Measurements from ENCODE around the gene SNRPA1.

SNRPA1 gene

GRCh38 chr15:101252836-101253235 is 42.2 kb downstream of the SNRPA1 start:
- no peaks in the 10 kb centered on the region for H3K9me3 ChIP-seq (ENCODE audit: control insufficient read depth in 1 of 2, low read length in 2 of 2)
- no peaks in the 10 kb centered on the region for H3K27me3 ChIP-seq (ENCODE audit: low read depth, low read length)
- peaks cover 5 to 16% of the 10 kb centered on the region in 2 donors for H3K4me1 ChIP-seq (ENCODE audit: control insufficient read depth in 1 of 2, insufficient read depth in 2 of 2, low read length in 2 of 2)
- H3K4me3 ChIP-seq (ENCODE audit: low read depth in 1 of 2, low read length in 2 of 2) = peak overlapping the region; percentile 70 to 75
- peak overlapping the region; percentile 58 for H3K27ac ChIP-seq (ENCODE audit: low read length)
- H3K36me3 ChIP-seq (ENCODE audit: control insufficient read depth in 1 of 2, insufficient read depth in 2 of 2, low read length in 2 of 2) = no peaks in the 10 kb centered on the region

DNA sequence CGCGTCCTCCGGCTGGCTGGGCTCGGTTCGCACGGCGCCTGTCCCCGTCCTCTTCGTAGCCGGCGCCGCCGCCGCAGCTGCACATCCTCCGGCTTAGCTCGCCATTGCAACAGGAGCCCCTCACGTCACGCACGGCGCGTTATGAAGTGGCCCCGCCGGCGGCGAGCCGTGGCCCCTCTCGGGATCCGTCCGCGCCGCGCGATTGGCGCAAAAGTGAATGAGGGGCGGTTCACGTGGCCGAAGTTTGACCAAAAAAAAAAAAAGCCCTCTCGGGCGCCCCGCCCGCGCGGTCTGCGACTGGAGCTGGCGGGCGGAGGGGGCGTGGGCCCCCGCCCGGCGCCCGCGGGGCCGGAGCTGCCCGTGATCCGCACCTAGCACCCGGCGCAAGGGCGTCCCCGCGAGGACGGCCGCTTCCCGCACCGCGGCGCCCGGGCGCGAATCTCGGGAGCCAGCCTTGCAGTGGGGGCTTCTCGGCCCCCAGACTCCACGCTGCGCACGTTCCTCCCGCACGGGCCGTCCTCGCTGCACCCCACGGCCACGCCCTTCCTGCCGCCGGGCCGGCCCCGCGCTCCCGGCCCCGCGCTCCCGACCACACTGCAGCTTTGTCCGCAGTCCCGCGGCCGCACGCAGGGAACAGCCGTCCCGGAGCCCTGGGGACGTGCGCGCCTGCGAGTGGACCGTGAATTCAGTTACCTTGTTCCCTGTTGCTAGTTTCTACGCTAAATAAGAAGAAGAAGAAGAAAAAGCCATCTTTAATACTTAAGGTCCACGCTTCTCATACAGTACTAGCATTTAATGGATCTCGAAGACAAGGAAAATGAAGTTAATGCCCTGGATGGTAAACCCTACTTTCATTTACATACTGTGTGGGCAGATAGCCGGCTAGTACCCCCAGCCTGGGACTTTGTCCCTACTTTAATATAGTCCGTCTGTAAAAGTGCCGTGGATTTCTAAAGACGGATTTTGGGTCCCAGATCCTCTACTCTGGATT is 42.9 kb downstream of the SNRPA1 start, which contains the start of gene CHSY1:
TSS of gene CHSY1 (minus strand) at position 219 of the 991 bp plus-strand sequence. CDS start 592 bp downstream, outside the sequence.
- peaks cover 5 to 16% of the 10 kb centered on the region in 2 donors for H3K4me1 ChIP-seq (ENCODE audit: control insufficient read depth in 1 of 2, insufficient read depth in 2 of 2, low read length in 2 of 2)
- peak within 1 kb of the TSS; percentile 67 for H3K27ac ChIP-seq (ENCODE audit: low read length)
- no peaks in the 10 kb centered on the region for H3K9me3 ChIP-seq (ENCODE audit: control insufficient read depth in 1 of 2, low read length in 2 of 2)
- H3K27me3 ChIP-seq (ENCODE audit: low read depth, low read length) = no peaks in the 10 kb centered on the region
- H3K36me3 ChIP-seq (ENCODE audit: control insufficient read depth in 1 of 2, insufficient read depth in 2 of 2, low read length in 2 of 2) = no peaks in the 10 kb centered on the region
- H3K4me3 ChIP-seq (ENCODE audit: low read depth in 1 of 2, low read length in 2 of 2) = peak within 1 kb of the TSS; percentile 70 to 75

DNA sequence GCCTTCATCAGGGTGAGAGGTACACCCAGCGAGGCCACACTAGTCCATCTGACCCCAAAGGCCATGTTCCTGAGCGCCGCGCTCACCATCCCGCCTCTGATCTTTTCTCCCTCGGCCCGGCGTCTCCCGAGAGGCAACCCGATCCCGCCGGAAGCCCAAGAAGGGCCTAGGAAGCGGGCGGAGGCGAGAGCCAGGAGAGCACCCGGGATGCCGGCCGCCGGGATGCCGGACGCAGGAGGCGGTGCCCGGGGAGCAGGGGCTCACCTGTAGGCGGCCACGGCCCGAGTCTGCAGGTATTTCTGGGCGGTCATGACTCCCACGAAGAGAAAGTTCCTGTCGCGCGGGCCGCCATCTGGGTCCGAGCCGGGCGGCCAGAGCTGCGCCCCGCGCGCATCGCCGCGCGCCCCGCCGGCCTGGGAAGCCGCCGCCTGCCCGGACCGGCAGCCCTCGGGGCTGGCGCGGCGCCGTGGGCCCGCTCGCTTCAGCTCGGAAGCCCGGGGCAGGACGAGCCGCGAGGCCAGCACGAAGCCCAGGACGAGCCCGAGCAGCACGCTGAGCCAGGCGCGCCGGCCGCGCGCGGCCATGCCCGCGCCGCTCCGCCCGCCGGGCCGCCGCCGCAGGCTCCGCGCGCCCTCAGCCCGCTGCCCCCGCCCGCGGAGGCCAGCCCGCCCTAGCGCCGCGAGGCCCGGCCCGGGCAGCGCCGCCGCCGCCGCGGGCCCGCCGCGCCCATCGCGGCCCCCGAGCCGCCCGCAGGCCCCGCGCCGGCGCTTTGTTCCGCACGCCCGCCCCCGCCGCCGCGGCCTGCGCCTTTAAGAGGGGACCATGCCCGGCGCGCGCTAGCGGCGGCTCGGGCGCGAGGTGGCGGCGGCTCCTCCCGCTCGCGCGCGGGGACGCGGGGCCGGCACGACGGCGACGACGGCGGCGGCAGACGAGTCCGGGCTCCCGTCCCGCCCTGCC is 43.9 kb downstream of the SNRPA1 start:
- H3K4me3 ChIP-seq (ENCODE audit: low read depth in 1 of 2, low read length in 2 of 2) = peak overlapping the region; percentile 34 to 75
- H3K9me3 ChIP-seq (ENCODE audit: control insufficient read depth in 1 of 2, low read length in 2 of 2) = no peaks in the 10 kb centered on the region
- no peaks in the 10 kb centered on the region for H3K27me3 ChIP-seq (ENCODE audit: low read depth, low read length)
- H3K27ac ChIP-seq (ENCODE audit: low read length) = peak overlapping the region; percentile 67
- no peaks in the 10 kb centered on the region for H3K36me3 ChIP-seq (ENCODE audit: control insufficient read depth in 1 of 2, insufficient read depth in 2 of 2, low read length in 2 of 2)
- H3K4me1 ChIP-seq (ENCODE audit: control insufficient read depth in 1 of 2, insufficient read depth in 2 of 2, low read length in 2 of 2) = peaks cover 5 to 16% of the 10 kb centered on the region in 2 donors

- Histone ChIP-seq H3K4me3 (ENCODE audit: low read depth in 1 of 2, low read length in 2 of 2) (peak overlapping the region; percentile 34 to 71), H3K4me1 (ENCODE audit: control insufficient read depth in 1 of 2, insufficient read depth in 2 of 2, low read length in 2 of 2) (peaks cover 5 to 16% of the 10 kb centered on the region in 2 donors), H3K27me3 (ENCODE audit: low read depth, low read length) (no peaks in the 10 kb centered on the region), H3K27ac (ENCODE audit: low read length) (peak overlapping the region; percentile 67), H3K9me3 (ENCODE audit: control insufficient read depth in 1 of 2, low read length in 2 of 2) (no peaks in the 10 kb centered on the region), H3K36me3 (ENCODE audit: control insufficient read depth in 1 of 2, insufficient read depth in 2 of 2, low read length in 2 of 2) (no peaks in the 10 kb centered on the region)
Measured at GRCh38 chr15:101250341-101250831, 44.7 kb downstream of the SNRPA1 start.

GRCh38 chr15:101248274-101248673 is 46.8 kb downstream of the SNRPA1 start:
- H3K36me3 ChIP-seq (ENCODE audit: control insufficient read depth in 1 of 2, insufficient read depth in 2 of 2, low read length in 2 of 2) = no peaks in the 10 kb centered on the region
- peaks cover 5 to 31% of the 10 kb centered on the region in 2 donors for H3K4me1 ChIP-seq (ENCODE audit: control insufficient read depth in 1 of 2, insufficient read depth in 2 of 2, low read length in 2 of 2)
- no peak overlapping the region for H3K4me3 ChIP-seq (ENCODE audit: low read depth in 1 of 2, low read length in 2 of 2)
- H3K27ac ChIP-seq (ENCODE audit: low read length) = no peak overlapping the region
- H3K27me3 ChIP-seq (ENCODE audit: low read depth, low read length) = no peaks in the 10 kb centered on the region
- H3K9me3 ChIP-seq (ENCODE audit: control insufficient read depth in 1 of 2, low read length in 2 of 2) = no peaks in the 10 kb centered on the region

- H3K27me3 ChIP-seq (ENCODE audit: low read depth, low read length) = no peaks in the 10 kb centered on the region
- no peaks in the 10 kb centered on the region for H3K9me3 ChIP-seq (ENCODE audit: control insufficient read depth in 1 of 2, low read length in 2 of 2)
- H3K4me1 ChIP-seq (ENCODE audit: control insufficient read depth in 1 of 2, insufficient read depth in 2 of 2, low read length in 2 of 2) = peaks cover 0 to 31% of the 10 kb centered on the region in 2 donors
- no peaks in the 10 kb centered on the region for H3K36me3 ChIP-seq (ENCODE audit: control insufficient read depth in 1 of 2, insufficient read depth in 2 of 2, low read length in 2 of 2)
- H3K4me3 ChIP-seq (ENCODE audit: low read depth in 1 of 2, low read length in 2 of 2) = no peak overlapping the region
- peak overlapping the region; percentile 18 for H3K27ac ChIP-seq (ENCODE audit: low read length)
Measured at GRCh38 chr15:101246824-101247745, 48.0 kb downstream of the SNRPA1 start.

DNA sequence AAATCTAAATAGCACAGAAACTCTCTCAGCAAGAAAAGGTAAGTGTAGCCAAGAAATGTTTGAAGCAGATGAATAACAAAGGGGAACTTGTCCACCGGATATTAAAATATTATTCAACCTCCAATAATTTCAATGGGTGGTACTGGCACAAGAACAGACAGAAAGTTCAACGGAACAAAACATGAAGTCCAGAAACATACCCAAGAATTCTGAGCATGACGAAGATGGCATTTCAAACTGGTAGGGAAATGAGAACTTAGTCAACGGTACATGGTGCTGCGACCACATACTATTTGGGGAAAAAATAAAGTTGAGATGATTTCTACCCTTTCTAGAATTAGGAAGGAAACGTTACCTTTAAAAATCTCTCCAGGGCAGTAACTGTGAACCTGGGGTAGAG is 48.7 kb downstream of the SNRPA1 start:
- Histone ChIP-seq H3K9me3 (ENCODE audit: control insufficient read depth in 1 of 2, low read length in 2 of 2) (no peaks in the 10 kb centered on the region), H3K4me1 (ENCODE audit: control insufficient read depth in 1 of 2, insufficient read depth in 2 of 2, low read length in 2 of 2) (peaks cover 0 to 31% of the 10 kb centered on the region in 2 donors), H3K4me3 (ENCODE audit: low read depth in 1 of 2, low read length in 2 of 2) (no peak overlapping the region), H3K36me3 (ENCODE audit: control insufficient read depth in 1 of 2, insufficient read depth in 2 of 2, low read length in 2 of 2) (no peaks in the 10 kb centered on the region), H3K27me3 (ENCODE audit: low read depth, low read length) (no peaks in the 10 kb centered on the region), H3K27ac (ENCODE audit: low read length) (peak overlapping the region; percentile 18)

DNA sequence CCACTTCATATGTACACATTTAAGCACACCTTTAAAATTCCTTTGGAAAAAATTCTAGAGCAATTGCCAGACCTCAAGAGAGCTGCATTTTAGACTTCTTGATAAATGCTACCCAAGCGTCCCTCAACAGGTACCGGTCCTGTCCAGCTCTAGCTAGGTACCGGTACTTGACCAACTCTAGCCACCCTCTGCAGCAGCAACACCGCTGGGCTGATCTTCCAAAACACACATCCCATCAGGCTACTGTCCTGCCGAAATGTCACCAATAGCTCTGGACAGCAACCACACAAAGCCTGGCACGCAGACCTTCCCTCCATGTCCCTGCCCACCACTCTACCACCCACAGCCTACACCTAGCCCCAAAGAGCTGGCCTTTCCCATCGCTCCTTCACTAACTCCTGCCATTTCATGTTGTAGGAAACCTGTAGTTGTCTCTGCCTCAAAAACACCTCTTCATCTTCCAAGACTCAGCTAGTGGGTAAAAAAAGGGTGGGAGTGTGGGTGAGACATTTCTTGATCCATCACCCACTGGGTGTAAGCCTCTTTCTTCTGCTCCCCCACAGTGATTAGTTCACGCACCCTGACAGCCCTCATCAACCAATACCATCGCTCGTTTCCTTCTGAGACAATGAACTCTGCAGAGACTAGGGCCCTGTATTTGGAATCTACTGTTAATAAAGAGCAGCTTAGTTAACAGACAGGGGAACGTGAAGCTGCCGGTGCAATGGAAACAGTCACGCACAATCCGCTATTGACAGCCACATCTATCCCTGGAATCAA is 50.0 kb downstream of the SNRPA1 start:
- peaks cover 0 to 30% of the 10 kb centered on the region in 2 donors for H3K4me1 ChIP-seq (ENCODE audit: control insufficient read depth in 1 of 2, insufficient read depth in 2 of 2, low read length in 2 of 2)
- no peaks in the 10 kb centered on the region for H3K9me3 ChIP-seq (ENCODE audit: control insufficient read depth in 1 of 2, low read length in 2 of 2)
- H3K27me3 ChIP-seq (ENCODE audit: low read depth, low read length) = no peaks in the 10 kb centered on the region
- no peaks in the 10 kb centered on the region for H3K36me3 ChIP-seq (ENCODE audit: control insufficient read depth in 1 of 2, insufficient read depth in 2 of 2, low read length in 2 of 2)
- no peak overlapping the region for H3K27ac ChIP-seq (ENCODE audit: low read length)
- H3K4me3 ChIP-seq (ENCODE audit: low read depth in 1 of 2, low read length in 2 of 2) = no peak overlapping the region

DNA sequence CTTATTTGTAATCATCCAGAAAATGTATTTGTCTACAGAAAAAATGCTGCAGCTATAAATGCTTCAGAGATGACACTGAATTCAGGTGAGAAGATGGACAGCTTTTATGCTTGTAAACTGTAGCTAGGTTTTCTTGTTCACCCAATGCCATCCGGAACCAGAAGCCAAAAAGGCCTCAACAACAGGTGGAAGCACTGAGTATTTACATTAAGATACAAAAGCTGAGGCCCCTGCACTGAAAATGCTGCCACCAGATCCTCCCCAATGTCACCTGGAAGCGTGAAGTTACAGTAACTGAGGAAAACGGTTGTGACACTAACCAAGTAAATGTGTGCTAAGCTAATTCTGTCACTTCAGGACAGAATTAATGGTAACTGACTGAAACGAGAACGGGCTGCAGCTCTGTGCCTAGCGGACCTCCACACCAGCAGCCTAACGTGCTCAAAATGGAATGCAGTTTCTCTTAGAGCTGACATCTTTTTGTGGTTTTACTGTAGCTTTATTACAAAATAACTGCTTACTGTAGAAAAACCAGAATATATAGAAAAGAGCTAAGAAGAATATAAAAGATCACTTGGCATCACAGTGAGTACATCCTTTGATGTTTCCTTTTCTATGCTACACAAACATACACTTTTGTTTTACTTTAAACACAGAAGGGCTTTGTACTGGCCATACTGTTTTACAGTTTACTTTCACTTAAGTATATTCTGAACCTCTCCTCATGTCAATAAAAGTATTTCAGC is 50.8 kb downstream of the SNRPA1 start:
- Histone ChIP-seq H3K4me1 (ENCODE audit: control insufficient read depth in 1 of 2, insufficient read depth in 2 of 2, low read length in 2 of 2) (peaks cover 0 to 31% of the 10 kb centered on the region in 2 donors), H3K27ac (ENCODE audit: low read length) (peak overlapping the region; percentile 2), H3K36me3 (ENCODE audit: control insufficient read depth in 1 of 2, insufficient read depth in 2 of 2, low read length in 2 of 2) (no peaks in the 10 kb centered on the region), H3K4me3 (ENCODE audit: low read depth in 1 of 2, low read length in 2 of 2) (peak overlapping the region in 1 of 2 donors; percentile 2), H3K9me3 (ENCODE audit: control insufficient read depth in 1 of 2, low read length in 2 of 2) (no peaks in the 10 kb centered on the region), H3K27me3 (ENCODE audit: low read depth, low read length) (no peaks in the 10 kb centered on the region)
